ENCODE measurements around the gene CTIF.

The CTIF gene

GRCh38 chr18:48893061-48893607, 354.3 kb downstream of the CTIF start:
- no peak for DNase-seq (ENCODE audit: low read depth in 4 of 4, low spot score in 1 of 4)

- DNase-seq (ENCODE audit: low read depth in 4 of 4, low spot score in 1 of 4): no peak
These were observed 355.1 kb downstream of the CTIF start for GRCh38 chr18:48893608-48894600.

- DNase-seq (ENCODE audit: low read depth in 4 of 4, low spot score in 1 of 4): no peak
These were observed 356.0 kb downstream of the CTIF start for GRCh38 chr18:48894799-48895346.

GRCh38 chr18:48896326-48896874, 357.6 kb downstream of the CTIF start:
- no peak for DNase-seq (ENCODE audit: low read depth in 4 of 4, low spot score in 1 of 4)

GRCh38 chr18:48896875-48897511, 358.2 kb downstream of the CTIF start:
- DNase-seq (ENCODE audit: low read depth in 4 of 4, low spot score in 1 of 4): no peak

- no peak for DNase-seq (ENCODE audit: low read depth in 4 of 4, low spot score in 1 of 4)
These were observed 358.7 kb downstream of the CTIF start for GRCh38 chr18:48897531-48897930.

GRCh38 chr18:48898521-48898920, 359.7 kb downstream of the CTIF start:
- DNase-seq (ENCODE audit: low read depth in 4 of 4, low spot score in 1 of 4): no peak

GRCh38 chr18:48899558-48900174, 360.8 kb downstream of the CTIF start:
- DNase-seq (ENCODE audit: low read depth in 4 of 4, low spot score in 1 of 4): no peak

GRCh38 chr18:48900469-48900868, 361.6 kb downstream of the CTIF start:
- DNase-seq (ENCODE audit: low read depth in 4 of 4, low spot score in 1 of 4): no peak

- DNase-seq (ENCODE audit: low read depth in 4 of 4, low spot score in 1 of 4): no peak
These were observed 362.6 kb downstream of the CTIF start for GRCh38 chr18:48901145-48902022.

- DNase-seq (ENCODE audit: low read depth in 4 of 4, low spot score in 1 of 4): no peak
These were observed 363.4 kb downstream of the CTIF start for GRCh38 chr18:48902023-48902855.

GRCh38 chr18:48902856-48903601, 364.2 kb downstream of the CTIF start:
- DNase-seq (ENCODE audit: low read depth in 4 of 4, low spot score in 1 of 4): no peak

- no peak for DNase-seq (ENCODE audit: low read depth in 4 of 4, low spot score in 1 of 4)
These were observed 365.3 kb downstream of the CTIF start for GRCh38 chr18:48904091-48904490.

- DNase-seq (ENCODE audit: low read depth in 4 of 4, low spot score in 1 of 4): no peak
These were observed 366.1 kb downstream of the CTIF start for GRCh38 chr18:48904847-48905394.

- DNase-seq (ENCODE audit: low read depth in 4 of 4, low spot score in 1 of 4): no peak
These were observed 366.7 kb downstream of the CTIF start for GRCh38 chr18:48905513-48905912.

- no peak for DNase-seq (ENCODE audit: low read depth in 4 of 4, low spot score in 1 of 4)
These were observed 370.1 kb downstream of the CTIF start for GRCh38 chr18:48908916-48909315.

- DNase-seq (ENCODE audit: low read depth in 4 of 4, low spot score in 1 of 4): no peak
These were observed 370.9 kb downstream of the CTIF start for GRCh38 chr18:48909721-48910120.

- DNase-seq (ENCODE audit: low read depth in 4 of 4, low spot score in 1 of 4): no peak
These were observed 372.2 kb downstream of the CTIF start for GRCh38 chr18:48910972-48911545.

All from stimulated activated CD4-positive, alpha-beta T cell treated with anti-CD3 and anti-CD28 coated beads, Interleukin-1b, Interleukin-23, amount 100 ng/mL, for 24 hours (primary cell).